Liver (tissue), 9 donors: ENCODE measurements around the gene EDAR. TPM values are rescaled to one million over a fixed set of nuclear protein-coding genes. Genes with fewer than 3 reads are reported as not detected.

Experiments used
- DNase-seq: peaks from one replicate; pipeline ENCODE4 v3.0.0-alpha.2; 2017; ENCODE audit warnings: low spot score
- H3K27ac ChIP-seq, 2 donors: one replicate each; pipeline ENCODE4 v1.7.0; 2013; ENCODE audit warnings: inconsistent platforms in 2 of 2, low read length in 2 of 2, control low read depth in 1 of 2, low read depth in 1 of 2, mild to moderate bottlenecking in 1 of 2
- H3K27me3 ChIP-seq, 4 donors: one replicate each; pipeline versions ENCODE4 v1.6.1 to v1.7.0; 2013; ENCODE audit warnings: low read length in 3 of 4, inconsistent platforms in 1 of 4, mild to moderate bottlenecking in 1 of 4, moderate library complexity in 1 of 4; ENCODE audit not compliant: control insufficient read depth in 4 of 4, insufficient read depth in 4 of 4
- H3K36me3 ChIP-seq, 4 donors: one replicate each; pipeline versions ENCODE4 v1.6.1 to v1.7.0; 2013; ENCODE audit warnings: low read length in 3 of 4, mild to moderate bottlenecking in 3 of 4, low read depth in 1 of 4, moderate library complexity in 1 of 4; ENCODE audit not compliant: control insufficient read depth in 4 of 4, insufficient read depth in 3 of 4
- H3K4me1 ChIP-seq, 4 donors: one replicate each; pipeline versions ENCODE4 v1.6.1 to v1.7.0; 2013; ENCODE audit warnings: low read length in 3 of 4, mild to moderate bottlenecking in 3 of 4, moderate library complexity in 1 of 4; ENCODE audit not compliant: control insufficient read depth in 4 of 4, insufficient read depth in 4 of 4
- H3K4me3 ChIP-seq, 3 donors: one replicate each; pipeline versions ENCODE4 v1.6.1 to v1.7.0; 2013; ENCODE audit warnings: low read length in 3 of 3, control low read depth in 1 of 3, low read depth in 1 of 3, mild to moderate bottlenecking in 1 of 3
- H3K9ac ChIP-seq, 2 donors: one replicate each; pipeline ENCODE4 v1.7.0; 2013; ENCODE audit warnings: low read length in 2 of 2, mild to moderate bottlenecking in 2 of 2, moderate library complexity in 2 of 2, control low read depth in 1 of 2, low read depth in 1 of 2
- H3K9me3 ChIP-seq, 4 donors: one replicate each; pipeline versions ENCODE4 v1.6.1 to v1.7.0; 2013; ENCODE audit warnings: low read length in 3 of 4; ENCODE audit not compliant: control insufficient read depth in 4 of 4
- EGR1 ChIP-seq, 2 donors: IDR thresholded peaks; 2 replicates each; pipeline ENCODE4 v1.6.1; 2016 to 2018; ENCODE audit warnings: antibody characterized with exemption in 2 of 2, low read depth in 2 of 2
- FOXA1 ChIP-seq: IDR thresholded peaks from 2 replicates; pipeline ENCODE4 v1.6.1; 2016; ENCODE audit warnings: antibody characterized with exemption
- FOXA2 ChIP-seq: IDR thresholded peaks from 2 replicates; pipeline ENCODE4 v1.6.1; 2016; ENCODE audit warnings: antibody characterized with exemption
- GABPA ChIP-seq, 2 donors: IDR thresholded peaks in 1 of 2; conservative IDR thresholded peaks in 1 of 2; 2 replicates each; pipeline ENCODE4 v1.6.1; 2016; ENCODE audit warnings: antibody characterized with exemption in 2 of 2, mild to moderate bottlenecking in 1 of 2, moderate library complexity in 1 of 2
- HNF4A ChIP-seq, 2 donors: conservative IDR thresholded peaks; 2 replicates each; pipeline ENCODE4 v1.6.1; 2016; ENCODE audit warnings: antibody characterized with exemption in 2 of 2, mild to moderate bottlenecking in 2 of 2
- HNF4G ChIP-seq: IDR thresholded peaks from 2 replicates; pipeline ENCODE4 v1.6.1; 2016; ENCODE audit warnings: antibody characterized with exemption
- JUND ChIP-seq, 2 donors: IDR thresholded peaks; 2 replicates each; pipeline ENCODE4 v1.6.1; 2016; ENCODE audit warnings: antibody characterized with exemption in 2 of 2
- NR2F2 ChIP-seq: IDR thresholded peaks from 2 replicates; pipeline ENCODE4 v1.6.1; 2016; ENCODE audit warnings: antibody characterized with exemption
- RAD21 ChIP-seq, 2 donors: IDR thresholded peaks; 2 replicates each; pipeline ENCODE4 v1.6.1; 2016; ENCODE audit warnings: antibody characterized with exemption in 2 of 2, mild to moderate bottlenecking in 2 of 2
- REST ChIP-seq: IDR thresholded peaks from 2 replicates; pipeline ENCODE4 v1.6.1; 2016; ENCODE audit warnings: antibody characterized with exemption, mild to moderate bottlenecking
- RXRA ChIP-seq, 2 donors: IDR thresholded peaks; 2 replicates each; pipeline ENCODE4 v1.6.1; 2017 to 2018; ENCODE audit warnings: antibody characterized with exemption in 2 of 2, mild to moderate bottlenecking in 1 of 2
- SP1 ChIP-seq: IDR thresholded peaks from 2 replicates; pipeline ENCODE4 v1.6.1; 2018; ENCODE audit warnings: antibody characterized with exemption, mild to moderate bottlenecking
- TAF1 ChIP-seq: conservative IDR thresholded peaks from 2 replicates; pipeline ENCODE4 v1.6.1; 2016; ENCODE audit warnings: antibody characterized with exemption, mild to moderate bottlenecking
- YY1 ChIP-seq: IDR thresholded peaks from 2 replicates; pipeline ENCODE4 v1.6.1; 2016; ENCODE audit warnings: antibody characterized with exemption, mild to moderate bottlenecking
- ZBTB33 ChIP-seq: IDR thresholded peaks from 2 replicates; pipeline ENCODE4 v1.6.1; 2016; ENCODE audit warnings: antibody characterized with exemption
- WGBS: extraction: QIAGEN DNeasy Blood & Tissue Kit; methylation state at CpG from one replicate; pipeline ENCODE4 v1.1.7; 2013; 5-methylcytosine and 5-hydroxymethylcytosine counted together
- polyA plus RNA-seq, 2 donors: library from polyadenylated mRNA; stranded (reverse) in 1 of 2; unstranded in 1 of 2; fragments of 200-250 nt in 1 of 2; fragments of >200 nt in 1 of 2; fragmentation: Nextera tagmentation in 1 of 2; extraction: Ambion mirVana in 1 of 2; gene quantifications; one replicate each; pipeline versions ENCODE4 v1.2.1 to v1.2.3, GENCODE V29; 2013 to 2015
- total RNA-seq, 2 donors: library from RNA; depleted of rRNA; stranded (reverse); fragments of >200 nt; gene quantifications; one replicate each; pipeline ENCODE4 v1.2.3, GENCODE V29; 2014
- TF ChIP-seq, protein P1 (sequence below): IDR thresholded peaks from 2 replicates; pipeline ENCODE4 v1.6.1; 2016; ENCODE audit warnings: antibody characterized with exemption
- TF ChIP-seq, protein P2 (sequence below): fragments of 150-350 bp; IDR thresholded peaks from 2 replicates; pipeline ENCODE4 v1.5.1; 2017; ENCODE audit warnings: improper control_type of control experiment, low read depth, low read length; ENCODE audit not compliant: missing input control
- TF ChIP-seq, protein P3 (sequence below): IDR thresholded peaks from 2 replicates; pipeline ENCODE4 v1.6.1; 2016; ENCODE audit warnings: antibody characterized with exemption
- donor health status: healthy.
- donor health status: healthy.
- donor health status: healthy.
- donor health status: healthy.
- donor health status: healthy.

The EDAR gene
- total and polyA plus RNA-seq, 4 donors = 0.09 to 0.50 (median 0.10) TPM

DNA sequence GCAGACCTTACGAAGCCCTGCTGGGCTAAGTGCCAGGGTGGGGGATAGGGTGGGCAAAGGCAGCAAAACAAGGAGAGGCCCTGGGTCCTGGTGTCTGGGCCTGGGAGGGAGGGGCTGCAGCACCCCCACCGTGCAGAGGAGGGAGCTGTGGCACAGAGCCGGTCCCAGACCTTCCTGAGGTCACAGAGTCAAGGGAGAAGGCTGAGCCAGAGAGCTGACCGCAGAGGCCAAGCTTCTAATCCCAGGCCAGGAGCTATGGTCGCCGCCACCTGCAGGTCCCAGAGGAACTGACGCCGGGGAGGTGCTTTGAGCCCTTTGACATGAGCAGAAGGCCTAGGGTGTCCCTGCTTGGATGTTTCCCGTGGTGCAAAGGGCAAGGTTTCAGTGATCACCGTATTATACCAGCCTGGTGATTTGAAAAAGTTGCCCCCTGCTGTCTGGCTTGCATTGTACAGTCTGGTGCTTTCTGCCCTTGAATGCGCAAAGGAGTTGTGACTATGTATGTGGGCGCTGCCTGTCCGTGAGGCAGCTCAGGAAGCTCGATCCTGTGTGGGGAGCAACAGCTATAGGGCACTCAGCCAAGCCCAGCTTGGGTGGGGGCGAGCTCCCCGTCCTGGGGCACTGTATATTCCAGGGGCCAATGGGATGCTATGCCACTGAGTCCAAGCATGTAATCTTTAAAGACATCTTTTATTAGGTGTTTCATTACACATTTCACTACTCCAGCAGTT is 44.3 kb downstream of the EDAR start:
- Histone ChIP-seq H3K27me3 (no peaks in the 10 kb centered on the region), H3K9ac (no peak overlapping the region), H3K36me3 (no peaks in the 10 kb centered on the region), H3K9me3 (peaks cover 0 to 6% (median under 1%) of the 10 kb centered on the region in 4 donors), H3K4me1 (no peaks in the 10 kb centered on the region), H3K4me3 (no peak overlapping the region), H3K27ac (no peak overlapping the region)
- no peak for DNase-seq
- TF ChIP-seq RAD21 (IDR thresholded peaks at IDR 0.05) = peak in 1 of 2 donors; percentile 59
- no peak for TF ChIP-seq SP1
- 72% methylated on average over 16 of the region's 16 CpGs for WGBS

DNA sequence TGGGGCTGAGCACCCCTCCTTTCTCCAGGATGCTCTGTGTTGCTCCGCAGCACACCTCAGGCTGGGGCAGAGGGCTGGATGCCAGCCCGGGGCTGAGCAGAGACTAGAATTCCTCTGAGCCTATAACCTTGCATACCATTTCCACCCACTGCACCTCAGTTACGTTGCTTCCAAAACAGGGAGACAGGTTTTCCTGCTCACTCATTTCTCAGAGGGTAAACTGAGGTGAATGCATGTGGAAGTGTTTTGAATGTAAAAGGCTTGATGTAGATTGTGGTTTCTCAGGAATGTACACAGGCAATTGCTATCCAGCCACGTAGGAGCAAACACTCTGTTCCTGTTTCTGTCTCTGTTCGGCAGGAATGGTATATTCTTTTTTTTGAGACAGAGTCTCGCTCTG is 45.3 kb downstream of the EDAR start:
- no peak for DNase-seq
- 92% methylated on average over 6 of the region's 6 CpGs for WGBS
- H3K4me3 ChIP-seq = no peak overlapping the region
- H3K36me3 ChIP-seq = no peaks in the 10 kb centered on the region
- H3K27ac ChIP-seq = no peak overlapping the region
- H3K4me1 ChIP-seq = no peaks in the 10 kb centered on the region
- H3K9ac ChIP-seq = no peak overlapping the region
- H3K9me3 ChIP-seq = peaks cover 0 to 6% (median under 1%) of the 10 kb centered on the region in 4 donors
- H3K27me3 ChIP-seq = no peaks in the 10 kb centered on the region
- no peak for TF ChIP-seq TAF1
- TF ChIP-seq, protein P1, sequence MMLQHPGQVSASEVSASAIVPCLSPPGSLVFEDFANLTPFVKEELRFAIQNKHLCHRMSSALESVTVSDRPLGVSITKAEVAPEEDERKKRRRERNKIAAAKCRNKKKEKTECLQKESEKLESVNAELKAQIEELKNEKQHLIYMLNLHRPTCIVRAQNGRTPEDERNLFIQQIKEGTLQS = no peak
- TF ChIP-seq EGR1 (IDR thresholded peaks at IDR 0.05; ENCODE audit: low read depth in 2 of 2) = no peak
- no peak for TF ChIP-seq RXRA (IDR thresholded peaks at IDR 0.05)
- TF ChIP-seq, protein P2, sequence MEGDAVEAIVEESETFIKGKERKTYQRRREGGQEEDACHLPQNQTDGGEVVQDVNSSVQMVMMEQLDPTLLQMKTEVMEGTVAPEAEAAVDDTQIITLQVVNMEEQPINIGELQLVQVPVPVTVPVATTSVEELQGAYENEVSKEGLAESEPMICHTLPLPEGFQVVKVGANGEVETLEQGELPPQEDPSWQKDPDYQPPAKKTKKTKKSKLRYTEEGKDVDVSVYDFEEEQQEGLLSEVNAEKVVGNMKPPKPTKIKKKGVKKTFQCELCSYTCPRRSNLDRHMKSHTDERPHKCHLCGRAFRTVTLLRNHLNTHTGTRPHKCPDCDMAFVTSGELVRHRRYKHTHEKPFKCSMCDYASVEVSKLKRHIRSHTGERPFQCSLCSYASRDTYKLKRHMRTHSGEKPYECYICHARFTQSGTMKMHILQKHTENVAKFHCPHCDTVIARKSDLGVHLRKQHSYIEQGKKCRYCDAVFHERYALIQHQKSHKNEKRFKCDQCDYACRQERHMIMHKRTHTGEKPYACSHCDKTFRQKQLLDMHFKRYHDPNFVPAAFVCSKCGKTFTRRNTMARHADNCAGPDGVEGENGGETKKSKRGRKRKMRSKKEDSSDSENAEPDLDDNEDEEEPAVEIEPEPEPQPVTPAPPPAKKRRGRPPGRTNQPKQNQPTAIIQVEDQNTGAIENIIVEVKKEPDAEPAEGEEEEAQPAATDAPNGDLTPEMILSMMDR = no peak
- no peak for TF ChIP-seq YY1
- TF ChIP-seq, protein P3, sequence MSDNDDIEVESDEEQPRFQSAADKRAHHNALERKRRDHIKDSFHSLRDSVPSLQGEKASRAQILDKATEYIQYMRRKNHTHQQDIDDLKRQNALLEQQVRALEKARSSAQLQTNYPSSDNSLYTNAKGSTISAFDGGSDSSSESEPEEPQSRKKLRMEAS = no peak
- TF ChIP-seq HNF4G = no peak
- no peak for TF ChIP-seq ZBTB33
- no peak for TF ChIP-seq SP1
- no peak for TF ChIP-seq RAD21 (IDR thresholded peaks at IDR 0.05)
- no peak for TF ChIP-seq REST
- TF ChIP-seq JUND (IDR thresholded peaks at IDR 0.05) = no peak
- no peak for TF ChIP-seq NR2F2
- no peak for TF ChIP-seq GABPA (IDR thresholded peaks at IDR 0.05 in 1 of 2, conservative IDR thresholded peaks at IDR 0.05 in 1 of 2)
- TF ChIP-seq HNF4A (conservative IDR thresholded peaks at IDR 0.05) = no peak
- TF ChIP-seq FOXA2 = no peak
- no peak for TF ChIP-seq FOXA1
